Coronary artery (tissue), 2 donors: ENCODE results near the gene DACH2.

Experiments used
- DNase-seq: peaks from one replicate; pipeline ENCODE4 v3.0.0-alpha.2; 2017; ENCODE audit warnings: low spot score
- H3K27ac ChIP-seq, 2 donors: fragments of 200-600 bp; sonication (generic); one replicate each; pipeline ENCODE4 v1.5.1; 2016 to 2019
- H3K4me3 ChIP-seq: fragments of 200-600 bp; sonication (generic); 2 replicates; pipeline ENCODE4 v1.5.1; 2016; ENCODE audit warnings: mild to moderate bottlenecking, moderate library complexity
- CTCF ChIP-seq: fragments of 200-600 bp; sonication (generic); IDR thresholded peaks from one replicate; pipeline ENCODE4 v1.5.1; 2019; ENCODE audit warnings: antibody characterized with exemption

The DACH2 gene

GRCh38 chrX:86192827-86193226 lies 44.6 kb downstream of the DACH2 start:
- H3K4me3 ChIP-seq = no peak overlapping the region
- no peak for TF ChIP-seq CTCF

GRCh38 chrX:86194758-86195157 lies 46.5 kb downstream of the DACH2 start:
- H3K4me3 ChIP-seq = no peak overlapping the region
- no peak for DNase-seq
- no peak overlapping the region for H3K27ac ChIP-seq
- no peak for TF ChIP-seq CTCF

More at GRCh38 chrX:86192827-86193226, 44.6 kb downstream of the DACH2 start:
- no peak for DNase-seq
- no peak overlapping the region for H3K27ac ChIP-seq

GRCh38 chrX:86195343-86195742 lies 47.1 kb downstream of the DACH2 start:
- Histone ChIP-seq H3K27ac (no peak overlapping the region), H3K4me3 (no peak overlapping the region)
- DNase-seq = no peak
- no peak for TF ChIP-seq CTCF

- no peak overlapping the region for H3K4me3 ChIP-seq
- TF ChIP-seq CTCF = no peak
- H3K27ac ChIP-seq = no peak overlapping the region
- DNase-seq = no peak
Observed at GRCh38 chrX:86197815-86198214, 49.6 kb downstream of the DACH2 start.

- no peak overlapping the region for H3K27ac ChIP-seq
- no peak for DNase-seq
- no peak overlapping the region for H3K4me3 ChIP-seq
- TF ChIP-seq CTCF = no peak
Observed at GRCh38 chrX:86210772-86211171, 62.5 kb downstream of the DACH2 start.

- Histone ChIP-seq H3K4me3 (no peak overlapping the region), H3K27ac (no peak overlapping the region)
- TF ChIP-seq CTCF = no peak
- no peak for DNase-seq
Observed at GRCh38 chrX:86215260-86215659, 67.0 kb downstream of the DACH2 start.

- no peak for TF ChIP-seq CTCF
- no peak for DNase-seq
Observed at GRCh38 chrX:86237482-86237881, 89.2 kb downstream of the DACH2 start.

More at GRCh38 chrX:86237482-86237881, 89.2 kb downstream of the DACH2 start:
- Histone ChIP-seq H3K27ac (no peak overlapping the region), H3K4me3 (no peak overlapping the region)
